ENCODE data around the gene CGB5. TPM values are rescaled to one million over a fixed set of nuclear protein-coding genes. Genes with fewer than 3 reads are reported as not detected.

Gene CGB5
- polyA plus RNA-seq, 1 of the 3 experiments (the other 2 are of a cell fraction) = 0.16 TPM

GRCh38 chr19:49010453-49010852 is 33.2 kb upstream of the CGB5 start:
- Histone ChIP-seq H3K79me2 (ENCODE audit: insufficient read depth) (no peaks in the 10 kb centered on the region), H3K9me3 (no peaks in the 10 kb centered on the region), H3K27me3 (ENCODE audit: insufficient read depth) (no peaks in the 10 kb centered on the region), H3K27ac (ENCODE audit: low read depth in 2 of 2, low read length in 1 of 2) (no peak overlapping the region), H3K4me1 (ENCODE audit: control insufficient read depth in 1 of 2, insufficient read depth in 2 of 2, low read depth in 1 of 2, low read length in 1 of 2) (no peaks in the 10 kb centered on the region), H3K36me3 (replicated peaks in 1 of 2; ENCODE audit: control insufficient read depth in 1 of 2, insufficient read depth in 2 of 2, low read length in 1 of 2) (peaks cover 7 to 59% of the 10 kb centered on the region in 2 experiments), H3K4me2 (no peak overlapping the region), H2AFZ (ENCODE audit: low read depth) (no peak overlapping the region), H3K9me2 (no peaks in the 10 kb centered on the region), H3K4me3 (ENCODE audit: low read depth in 2 of 2, low read length in 1 of 2) (no peak overlapping the region), H3F3A (replicated peaks; ENCODE audit: insufficient read depth) (peaks cover 7% of the 10 kb centered on the region), H3K9ac (no peak overlapping the region), H4K20me1 (ENCODE audit: insufficient read depth) (no peaks in the 10 kb centered on the region)
- 88% methylated on average over 18 of the region's 18 CpGs for WGBS (ENCODE audit: low lambda C conversion rate)
- DNase-seq = no peak
- TF ChIP-seq SMC3 (IDR thresholded peaks at IDR 0.05; ENCODE audit: low read depth, low read length) (no peak), TAF1 (IDR thresholded peaks at IDR 0.05; ENCODE audit: borderline replicate concordance, low read depth, low read length) (no peak), GABPA (IDR thresholded peaks at IDR 0.05; ENCODE audit: low read depth) (no peak), PBX3 (IDR thresholded peaks at IDR 0.05) (no peak), JUND (IDR thresholded peaks at IDR 0.05) (no peak), NRF1 (IDR thresholded peaks at IDR 0.05; ENCODE audit: low read depth, low read length) (no peak), NFIC (IDR thresholded peaks at IDR 0.05; ENCODE audit: borderline replicate concordance) (no peak), EP300 (IDR thresholded peaks at IDR 0.05; ENCODE audit: borderline replicate concordance in 1 of 2, low read depth in 1 of 2, low read length in 1 of 2) (no peak), MAX (IDR thresholded peaks at IDR 0.05; ENCODE audit: low read depth) (no peak), EZH2phosphoT487 (IDR thresholded peaks at IDR 0.05; ENCODE audit: borderline replicate concordance, low read depth) (no peak)
- TF ChIP-seq, protein P1, sequence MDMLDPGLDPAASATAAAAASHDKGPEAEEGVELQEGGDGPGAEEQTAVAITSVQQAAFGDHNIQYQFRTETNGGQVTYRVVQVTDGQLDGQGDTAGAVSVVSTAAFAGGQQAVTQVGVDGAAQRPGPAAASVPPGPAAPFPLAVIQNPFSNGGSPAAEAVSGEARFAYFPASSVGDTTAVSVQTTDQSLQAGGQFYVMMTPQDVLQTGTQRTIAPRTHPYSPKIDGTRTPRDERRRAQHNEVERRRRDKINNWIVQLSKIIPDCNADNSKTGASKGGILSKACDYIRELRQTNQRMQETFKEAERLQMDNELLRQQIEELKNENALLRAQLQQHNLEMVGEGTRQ (IDR thresholded peaks at IDR 0.05; ENCODE audit: borderline replicate concordance, low read depth, low read length) = no peak
- TF ChIP-seq, protein P2, sequence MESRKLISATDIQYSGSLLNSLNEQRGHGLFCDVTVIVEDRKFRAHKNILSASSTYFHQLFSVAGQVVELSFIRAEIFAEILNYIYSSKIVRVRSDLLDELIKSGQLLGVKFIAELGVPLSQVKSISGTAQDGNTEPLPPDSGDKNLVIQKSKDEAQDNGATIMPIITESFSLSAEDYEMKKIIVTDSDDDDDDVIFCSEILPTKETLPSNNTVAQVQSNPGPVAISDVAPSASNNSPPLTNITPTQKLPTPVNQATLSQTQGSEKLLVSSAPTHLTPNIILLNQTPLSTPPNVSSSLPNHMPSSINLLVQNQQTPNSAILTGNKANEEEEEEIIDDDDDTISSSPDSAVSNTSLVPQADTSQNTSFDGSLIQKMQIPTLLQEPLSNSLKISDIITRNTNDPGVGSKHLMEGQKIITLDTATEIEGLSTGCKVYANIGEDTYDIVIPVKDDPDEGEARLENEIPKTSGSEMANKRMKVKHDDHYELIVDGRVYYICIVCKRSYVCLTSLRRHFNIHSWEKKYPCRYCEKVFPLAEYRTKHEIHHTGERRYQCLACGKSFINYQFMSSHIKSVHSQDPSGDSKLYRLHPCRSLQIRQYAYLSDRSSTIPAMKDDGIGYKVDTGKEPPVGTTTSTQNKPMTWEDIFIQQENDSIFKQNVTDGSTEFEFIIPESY (IDR thresholded peaks at IDR 0.05; ENCODE audit: borderline replicate concordance, low read depth) = no peak
- TF ChIP-seq, protein P3, sequence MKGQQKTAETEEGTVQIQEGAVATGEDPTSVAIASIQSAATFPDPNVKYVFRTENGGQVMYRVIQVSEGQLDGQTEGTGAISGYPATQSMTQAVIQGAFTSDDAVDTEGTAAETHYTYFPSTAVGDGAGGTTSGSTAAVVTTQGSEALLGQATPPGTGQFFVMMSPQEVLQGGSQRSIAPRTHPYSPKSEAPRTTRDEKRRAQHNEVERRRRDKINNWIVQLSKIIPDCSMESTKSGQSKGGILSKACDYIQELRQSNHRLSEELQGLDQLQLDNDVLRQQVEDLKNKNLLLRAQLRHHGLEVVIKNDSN (IDR thresholded peaks at IDR 0.05; ENCODE audit: borderline replicate concordance, low read depth) = no peak
- CTCF ChIA-PET = interaction anchor here (0.6 to 8.6 kb wide), 5 partner anchors 9 to 224 kb away, joined by 3 to 68 read pairs (median 3); no protein-coding TSS in a partner anchor
- POLR2A ChIA-PET = interaction anchor here (0.6 to 2.4 kb wide), 2 partner anchors 9 kb away, joined by 3 to 7 read pairs; no protein-coding TSS in a partner anchor

All from SK-N-SH (cell line).